Osteoblast (primary cell): ENCODE data around the gene RRM2. TPM values are rescaled to one million over a fixed set of nuclear protein-coding genes. Genes with fewer than 3 reads are reported as not detected.

Experiments
- DNase-seq: peaks from one replicate; pipeline ENCODE4 v3.0.0; 2011; ENCODE audit warnings: low spot score, mixed read lengths; ENCODE audit not compliant: insufficient read length; ENCODE audit errors: missing footprints
- H2AFZ ChIP-seq: 2 replicates; pipeline ENCODE4 v1.6.0; 2011; ENCODE audit warnings: mild to moderate bottlenecking, low read length
- H3K27ac ChIP-seq: 2 replicates; pipeline ENCODE4 v1.5.1; 2011; ENCODE audit warnings: mild to moderate bottlenecking, low read depth, low read length, moderate library complexity
- H3K27me3 ChIP-seq: 2 replicates; pipeline ENCODE4 v1.6.0; 2012; ENCODE audit warnings: mild to moderate bottlenecking, control low read depth, inconsistent platforms, low read length, moderate library complexity; ENCODE audit not compliant: insufficient read depth
- H3K36me3 ChIP-seq: 2 replicates; pipeline ENCODE4 v1.5.1; 2011; ENCODE audit warnings: mild to moderate bottlenecking, low read length, control low read depth, moderate library complexity; ENCODE audit not compliant: insufficient read depth
- H3K4me1 ChIP-seq: 2 replicates; pipeline ENCODE4 v1.5.1; 2011; ENCODE audit warnings: mild to moderate bottlenecking, low read length, control low read depth, moderate library complexity; ENCODE audit not compliant: insufficient read depth
- H3K4me2 ChIP-seq: 2 replicates; pipeline ENCODE4 v1.6.0; 2011; ENCODE audit warnings: mild to moderate bottlenecking, low read length; ENCODE audit not compliant: insufficient read depth
- H3K4me3 ChIP-seq: fragments of 200-600 bp; sonication (generic); 3 replicates; pipeline ENCODE4 v1.5.1; 2012; ENCODE audit warnings: mild to moderate bottlenecking, low read length, inconsistent platforms; ENCODE audit not compliant: insufficient read depth
- H3K79me2 ChIP-seq: 2 replicates; pipeline ENCODE4 v1.6.0; 2012; ENCODE audit warnings: mild to moderate bottlenecking, low read length, control low read depth, inconsistent platforms; ENCODE audit not compliant: insufficient read depth
- H3K9me3 ChIP-seq: 2 replicates; pipeline ENCODE4 v1.5.1; 2011; ENCODE audit warnings: low read depth, low read length, control low read depth
- H4K20me1 ChIP-seq: 2 replicates; pipeline ENCODE4 v1.6.0; 2012; ENCODE audit warnings: mild to moderate bottlenecking, low read length, control low read depth; ENCODE audit not compliant: insufficient read depth
- CTCF ChIP-seq: IDR thresholded peaks from 2 replicates; pipeline ENCODE4 v1.5.1; 2011; ENCODE audit warnings: mild to moderate bottlenecking, low read depth, low read length, moderate library complexity; ENCODE audit errors: extremely low read depth
- total RNA-seq: library from RNA; depleted of rRNA; stranded (reverse); fragments of >200 nt; gene quantifications from 2 replicates; pipeline ENCODE4 v1.2.3, GENCODE V29; 2012

The RRM2 gene
- total RNA-seq, 1 donor, result 4.3 TPM

GRCh38 chr2:10079266-10079869 is 43.2 kb upstream of the RRM2 start:
- no peaks in the 10 kb centered on the region for H3K36me3 ChIP-seq
- no peaks in the 10 kb centered on the region for H4K20me1 ChIP-seq
- H3K79me2 ChIP-seq, result no peaks in the 10 kb centered on the region
- DNase-seq, result peak; percentile 98
- peak overlapping the region; percentile 69 for H3K4me3 ChIP-seq
- H3K27ac ChIP-seq, result no peak overlapping the region
- H3K4me2 ChIP-seq, result peak overlapping the region; percentile 84
- peak overlapping the region; percentile 87 for H2AFZ ChIP-seq
- TF ChIP-seq CTCF, result no peak
- H3K9me3 ChIP-seq, result no peaks in the 10 kb centered on the region
- peaks cover 61% of the 10 kb centered on the region for H3K27me3 ChIP-seq
- H3K4me1 ChIP-seq, result peaks cover 7% of the 10 kb centered on the region

GRCh38 chr2:10079870-10080535 is 42.5 kb upstream of the RRM2 start, which contains the start of gene CYS1:
Gene CYS1, minus strand, starts transcription at chr2:10080411. Its CDS starts 188 bp downstream, at chr2:10080223.
- TF ChIP-seq CTCF, result no peak
- no peak within 1 kb of the TSS for H3K27ac ChIP-seq
- H3K4me2 ChIP-seq, result peak within 1 kb of the TSS; percentile 84

GRCh38 chr2:10080536-10081304 is 41.8 kb upstream of the RRM2 start:
- Histone ChIP-seq H3K36me3 (no peaks in the 10 kb centered on the region), H4K20me1 (no peaks in the 10 kb centered on the region), H3K27me3 (peaks cover 73% of the 10 kb centered on the region), H3K79me2 (no peaks in the 10 kb centered on the region), H2AFZ (no peak overlapping the region), H3K9me3 (no peaks in the 10 kb centered on the region), H3K27ac (no peak overlapping the region), H3K4me2 (peak overlapping the region; percentile 23), H3K4me3 (no peak overlapping the region), H3K4me1 (peaks cover 7% of the 10 kb centered on the region)
- no peak for TF ChIP-seq CTCF
- DNase-seq, result peak; percentile 88

More at GRCh38 chr2:10079870-10080535, 42.5 kb upstream of the RRM2 start, which contains the start of gene CYS1:
- peak within 1 kb of the TSS; percentile 69 for H3K4me3 ChIP-seq
- peaks cover 7% of the 10 kb centered on the region for H3K4me1 ChIP-seq
- H3K79me2 ChIP-seq, result no peaks in the 10 kb centered on the region
- no peaks in the 10 kb centered on the region for H4K20me1 ChIP-seq
- no peaks in the 10 kb centered on the region for H3K9me3 ChIP-seq
- H3K36me3 ChIP-seq, result no peaks in the 10 kb centered on the region
- DNase-seq, result peak; percentile 92
- H3K27me3 ChIP-seq, result peaks cover 66% of the 10 kb centered on the region
- H2AFZ ChIP-seq, result peak within 1 kb of the TSS; percentile 87
